SU-DHL-6 (cell line): ENCODE data around the gene HUS1.
"Not testable (repeated sequence)": the region's sequence is repeated elsewhere in the genome, so short reads cannot be mapped to it uniquely, and the experiment has no call there.

Experiments used
- H2AFZ ChIP-seq: fragments of 200-600 bp; sonication (generic); 2 replicates; pipeline ENCODE4 v1.6.1; 2014; ENCODE audit warnings: low read depth, mild to moderate bottlenecking, moderate library complexity, mixed read lengths, antibody characterized with exemption, low read length; ENCODE audit not compliant: severe bottlenecking
- H3F3A ChIP-seq: fragments of 200-600 bp; shearing (Covaris generic); 2 replicates; pipeline ENCODE4 v1.6.0; 2016; ENCODE audit warnings: antibody characterized with exemption, mild to moderate bottlenecking; ENCODE audit not compliant: insufficient read depth
- H3K27ac ChIP-seq: fragments of 200-600 bp; sonication (generic); 2 replicates; pipeline ENCODE4 v1.5.1; 2016; ENCODE audit warnings: low read depth, mild to moderate bottlenecking, low read length, moderate library complexity, mixed read lengths
- H3K27me3 ChIP-seq: fragments of 200-600 bp; sonication (generic), shearing (Covaris generic); 2 replicates; pipeline ENCODE4 v1.6.0; 2014; ENCODE audit warnings: mild to moderate bottlenecking, low read length
- H3K36me3 ChIP-seq: fragments of 200-600 bp; sonication (generic); 2 replicates; pipeline ENCODE4 v1.6.1; 2014; ENCODE audit warnings: mild to moderate bottlenecking, low read length, mixed read lengths
- H3K4me2 ChIP-seq: fragments of 300-600, 200-600 bp; shearing (Covaris generic), sonication (generic); 2 replicates; pipeline ENCODE4 v1.6.0; 2014; ENCODE audit warnings: low read length, low read depth, mild to moderate bottlenecking; ENCODE audit not compliant: poor library complexity, severe bottlenecking
- H3K4me3 ChIP-seq: fragments of 200-600 bp; sonication (generic); 2 replicates; pipeline ENCODE4 v1.5.1; 2014; ENCODE audit warnings: antibody characterized with exemption, low read length, mild to moderate bottlenecking, mixed read lengths; ENCODE audit not compliant: insufficient read depth, poor library complexity, severe bottlenecking
- H3K79me2 ChIP-seq: fragments of 200-600 bp; sonication (generic); 2 replicates; pipeline ENCODE4 v1.6.1; 2014; ENCODE audit warnings: mild to moderate bottlenecking, low read length, moderate library complexity; ENCODE audit not compliant: insufficient read depth
- H3K9ac ChIP-seq: fragments of 200-600 bp; sonication (generic); 2 replicates; pipeline ENCODE4 v1.7.0; 2014; ENCODE audit warnings: mild to moderate bottlenecking, low read length
- H3K9me2 ChIP-seq: fragments of 200-600 bp; sonication (generic); replicated peaks from 2 replicates; pipeline ENCODE4 v1.6.1; 2014; ENCODE audit warnings: low read length; ENCODE audit not compliant: insufficient read depth
- H3K9me3 ChIP-seq: fragments of 200-600 bp; sonication (generic); 2 replicates; pipeline ENCODE4 v1.6.1; 2014; ENCODE audit warnings: low read length, mixed read lengths; ENCODE audit not compliant: insufficient read depth
- H4K20me1 ChIP-seq: fragments of 200-600 bp; sonication (generic); 2 replicates; pipeline ENCODE4 v1.6.1; 2014; ENCODE audit warnings: low read depth, mild to moderate bottlenecking, antibody characterized with exemption, low read length, moderate library complexity, mixed read lengths
- EZH2phosphoT487 ChIP-seq: fragments of 200-600 bp; sonication (generic), shearing (Covaris generic); conservative IDR thresholded peaks from 2 replicates; pipeline ENCODE4 v1.6.1; 2018; ENCODE audit warnings: mild to moderate bottlenecking, antibody characterized with exemption, low read length, moderate library complexity, mixed read lengths
- TF ChIP-seq, protein P1 (sequence below): fragments of 200-600 bp; sonication (generic); IDR thresholded peaks from one replicate; pipeline ENCODE4 v1.5.1; 2017; ENCODE audit warnings: antibody characterized with exemption, mild to moderate bottlenecking, low read length, moderate library complexity; ENCODE audit not compliant: insufficient read depth, poor library complexity, severe bottlenecking

HUS1 gene

DNA sequence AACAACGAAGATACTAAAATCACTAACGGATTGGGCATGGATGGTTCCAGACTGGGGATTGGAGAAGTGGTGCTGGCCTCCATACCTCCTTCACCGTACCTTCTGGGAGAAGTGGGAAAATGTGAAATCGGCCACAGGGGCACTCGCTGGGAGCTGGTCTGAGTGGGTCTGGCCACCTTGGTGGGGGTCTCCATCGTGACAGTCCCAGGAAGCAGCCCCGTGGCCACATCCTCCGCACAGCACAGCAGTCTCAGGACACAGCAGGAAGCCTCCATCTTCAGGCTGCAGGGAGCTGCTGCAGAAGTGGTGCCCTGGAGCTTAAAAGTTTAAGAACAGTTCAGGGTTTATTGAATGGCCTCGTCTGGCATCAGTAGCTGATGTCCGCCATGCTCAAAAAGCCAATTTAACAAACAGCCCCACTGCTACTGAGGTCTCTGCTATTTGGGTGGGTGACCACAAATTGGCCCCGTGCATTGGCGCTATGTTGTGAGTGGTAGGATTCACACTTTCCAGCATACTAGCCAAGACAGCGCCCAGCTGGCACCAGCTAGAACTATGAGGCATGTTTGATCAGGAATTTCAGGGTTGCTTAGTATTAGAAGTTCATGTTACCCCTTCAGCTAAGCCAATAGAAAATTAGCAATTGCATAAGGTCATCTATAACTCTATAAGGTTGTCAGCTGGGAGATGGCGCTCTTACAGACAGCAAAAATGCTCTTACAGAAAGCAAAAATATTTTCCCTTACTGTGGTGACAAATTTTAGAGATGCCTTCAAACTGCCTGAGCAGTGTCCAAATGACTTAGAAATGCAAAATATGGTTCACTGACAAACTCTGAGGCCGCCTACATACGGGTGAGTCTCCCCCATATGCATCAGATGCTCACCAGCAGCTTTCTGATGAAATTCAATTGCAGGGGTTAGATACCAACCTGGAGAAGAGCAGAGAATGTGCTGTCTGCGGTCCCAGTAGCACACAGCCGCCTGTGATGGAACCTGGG is 48.1 kb downstream of the HUS1 start:
- H3K36me3 ChIP-seq: no peaks in the 10 kb centered on the region
- TF ChIP-seq EZH2phosphoT487: no peak
- TF ChIP-seq, protein P1, sequence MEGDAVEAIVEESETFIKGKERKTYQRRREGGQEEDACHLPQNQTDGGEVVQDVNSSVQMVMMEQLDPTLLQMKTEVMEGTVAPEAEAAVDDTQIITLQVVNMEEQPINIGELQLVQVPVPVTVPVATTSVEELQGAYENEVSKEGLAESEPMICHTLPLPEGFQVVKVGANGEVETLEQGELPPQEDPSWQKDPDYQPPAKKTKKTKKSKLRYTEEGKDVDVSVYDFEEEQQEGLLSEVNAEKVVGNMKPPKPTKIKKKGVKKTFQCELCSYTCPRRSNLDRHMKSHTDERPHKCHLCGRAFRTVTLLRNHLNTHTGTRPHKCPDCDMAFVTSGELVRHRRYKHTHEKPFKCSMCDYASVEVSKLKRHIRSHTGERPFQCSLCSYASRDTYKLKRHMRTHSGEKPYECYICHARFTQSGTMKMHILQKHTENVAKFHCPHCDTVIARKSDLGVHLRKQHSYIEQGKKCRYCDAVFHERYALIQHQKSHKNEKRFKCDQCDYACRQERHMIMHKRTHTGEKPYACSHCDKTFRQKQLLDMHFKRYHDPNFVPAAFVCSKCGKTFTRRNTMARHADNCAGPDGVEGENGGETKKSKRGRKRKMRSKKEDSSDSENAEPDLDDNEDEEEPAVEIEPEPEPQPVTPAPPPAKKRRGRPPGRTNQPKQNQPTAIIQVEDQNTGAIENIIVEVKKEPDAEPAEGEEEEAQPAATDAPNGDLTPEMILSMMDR: no peak
- no peak overlapping the region for H2AFZ ChIP-seq
- H3K27me3 ChIP-seq: no peaks in the 10 kb centered on the region
- no peak overlapping the region for H3K9ac ChIP-seq
- no peak overlapping the region for H3K4me3 ChIP-seq
- H3K27ac ChIP-seq: no peak overlapping the region
- H4K20me1 ChIP-seq: no peaks in the 10 kb centered on the region
- H3K79me2 ChIP-seq: no peaks in the 10 kb centered on the region
- H3K9me3 ChIP-seq: no peaks in the 10 kb centered on the region
- no peaks in the 10 kb centered on the region for H3K9me2 ChIP-seq
- H3K4me2 ChIP-seq: no peak overlapping the region
- H3F3A ChIP-seq: peaks cover 5% of the 10 kb centered on the region; the same call in 1 of the 2 replicates

- Histone ChIP-seq H3K27me3 (no peaks in the 10 kb centered on the region), H3K79me2 (no peaks in the 10 kb centered on the region), H4K20me1 (no peaks in the 10 kb centered on the region), H3K4me2 (no peak overlapping the region), H3K4me3 (no peak overlapping the region), H3K9me3 (no peaks in the 10 kb centered on the region), H3K9ac (no peak overlapping the region), H3K9me2 (no peaks in the 10 kb centered on the region), H3K27ac (no peak overlapping the region), H2AFZ (no peak overlapping the region), H3F3A (no peaks in the 10 kb centered on the region), H3K36me3 (no peaks in the 10 kb centered on the region)
- TF ChIP-seq, protein P1: no peak
- TF ChIP-seq EZH2phosphoT487: no peak
Measured at GRCh38 chr7:47924266-47924665, 55.1 kb downstream of the HUS1 start.

GRCh38 chr7:47923081-47923875 is 56.1 kb downstream of the HUS1 start:
- H3K27ac ChIP-seq, H2AFZ ChIP-seq, H4K20me1 ChIP-seq, H3K79me2 ChIP-seq, H3K9me2 ChIP-seq, H3K36me3 ChIP-seq, H3K9me3 ChIP-seq, H3K9ac ChIP-seq, H3K4me3 ChIP-seq, H3F3A ChIP-seq, H3K4me2 ChIP-seq, H3K27me3 ChIP-seq: not testable (repeated sequence)

GRCh38 chr7:47916514-47916913 is 62.9 kb downstream of the HUS1 start:
- not testable (repeated sequence) for H3K4me2 ChIP-seq, H3K79me2 ChIP-seq, H3K9me3 ChIP-seq, H3K9me2 ChIP-seq, H2AFZ ChIP-seq, H3F3A ChIP-seq, H4K20me1 ChIP-seq, H3K27me3 ChIP-seq, H3K36me3 ChIP-seq, H3K27ac ChIP-seq, H3K9ac ChIP-seq, H3K4me3 ChIP-seq
